HEK293T (cell line): ENCODE results near the gene SGO2.

ENCODE experiments used
- CTBP1 ChIP-seq: fragments of 450-650 bp; IDR thresholded peaks from 2 replicates; pipeline ENCODE4 v1.6.1; 2016; ENCODE audit warnings: borderline replicate concordance
- FOXM1 ChIP-seq: fragments of 450-650 bp; IDR thresholded peaks from 2 replicates; pipeline ENCODE4 v1.6.1; 2017; ENCODE audit warnings: mild to moderate bottlenecking, borderline replicate concordance
- HDGF ChIP-seq: fragments of 450-650 bp; IDR thresholded peaks from 2 replicates; pipeline ENCODE4 v1.6.1; 2017; ENCODE audit warnings: antibody characterized with exemption, borderline replicate concordance
- L3MBTL2 ChIP-seq: fragments of 450-650 bp; conservative IDR thresholded peaks from 2 replicates; pipeline ENCODE4 v1.6.1; 2016; ENCODE audit warnings: mild to moderate bottlenecking
- SP1 ChIP-seq: fragments of 450-650 bp; IDR thresholded peaks from 2 replicates; pipeline ENCODE4 v1.6.1; 2017
- TARDBP ChIP-seq: fragments of 450-650 bp; IDR thresholded peaks from 2 replicates; pipeline ENCODE4 v1.6.1; 2016

GRCh38 chr2:200618054-200618419, 92.0 kb downstream of the SGO2 start:
- TF ChIP-seq CTBP1 (no peak), FOXM1 (no peak), SP1 (no peak), TARDBP (no peak), L3MBTL2 (no peak), HDGF (no peak)
